ENCODE measurements around the gene ZNF593OS. TPM values are rescaled to one million over a fixed set of nuclear protein-coding genes. Genes with fewer than 3 reads are reported as not detected.

ZNF593OS gene
- 0.62 TPM for polyA plus RNA-seq (2013, experiment 1 of 2; ENCODE audit: insufficient read length)
- 1.0 TPM for polyA plus RNA-seq (2013, experiment 2 of 2; ENCODE audit: insufficient read length)

GRCh38 chr1:26171084-26172072 lies at the start of gene ZNF593OS:
Gene ZNF593OS, minus strand, starts transcription at chr1:26171832. Its CDS starts 171 bp downstream, at chr1:26171661.
- no peak for DNase-seq

- no peak for DNase-seq
Observed at GRCh38 chr1:26221094-26221493, 49.5 kb upstream of the ZNF593OS start.

GRCh38 chr1:26220199-26220912 lies 48.7 kb upstream of the ZNF593OS start:
- DNase-seq: no peak

GRCh38 chr1:26218906-26219494 lies 47.4 kb upstream of the ZNF593OS start:
- DNase-seq: no peak

- DNase-seq: no peak
Observed at GRCh38 chr1:26215246-26215645, 43.6 kb upstream of the ZNF593OS start.

GRCh38 chr1:26213335-26213905 lies 41.8 kb upstream of the ZNF593OS start:
- DNase-seq: no peak

GRCh38 chr1:26212726-26213125 lies 41.1 kb upstream of the ZNF593OS start:
- no peak for DNase-seq

GRCh38 chr1:26210147-26210870 lies 38.7 kb upstream of the ZNF593OS start:
- DNase-seq: no peak

GRCh38 chr1:26203642-26204318 lies 32.1 kb upstream of the ZNF593OS start:
- DNase-seq: no peak

GRCh38 chr1:26200413-26200812 lies 28.8 kb upstream of the ZNF593OS start:
- no peak for DNase-seq

- DNase-seq: no peak
Observed at GRCh38 chr1:26197813-26198212, 26.2 kb upstream of the ZNF593OS start.

GRCh38 chr1:26197301-26197700 lies 25.7 kb upstream of the ZNF593OS start:
- DNase-seq: no peak

- no peak for DNase-seq
Observed at GRCh38 chr1:26195805-26196204, 24.2 kb upstream of the ZNF593OS start.

GRCh38 chr1:26191739-26192138 lies 20.1 kb upstream of the ZNF593OS start:
- no peak for DNase-seq

GRCh38 chr1:26190373-26190987 lies 18.8 kb upstream of the ZNF593OS start, which contains the start of gene CATSPER4:
Gene CATSPER4, plus strand, starts transcription at chr1:26190602. Its CDS starts 26 bp downstream, at chr1:26190628.
- DNase-seq: peak; percentile 26

- no peak for DNase-seq
Observed at GRCh38 chr1:26189751-26190275, 18.2 kb upstream of the ZNF593OS start.

GRCh38 chr1:26189331-26189730 lies 17.7 kb upstream of the ZNF593OS start:
- no peak for DNase-seq

GRCh38 chr1:26188477-26188876 lies 16.8 kb upstream of the ZNF593OS start:
- no peak for DNase-seq

GRCh38 chr1:26187882-26188281 lies 16.2 kb upstream of the ZNF593OS start:
- no peak for DNase-seq

GRCh38 chr1:26184883-26185282 lies 13.3 kb upstream of the ZNF593OS start:
- no peak for DNase-seq
